B cell (primary cell): ENCODE measurements around the gene DHX57.

ENCODE experiments used
- CTCF ChIP-seq: fragments of 200-600 bp; IDR thresholded peaks from one replicate; pipeline ENCODE4 v1.8.0; 2022; ENCODE audit warnings: antibody characterized with exemption, mild to moderate bottlenecking
- EZH2 ChIP-seq: IDR thresholded peaks from 2 replicates; pipeline ENCODE4 v1.6.1; 2012; ENCODE audit warnings: borderline replicate concordance, low read depth, mild to moderate bottlenecking, moderate library complexity, low read length; ENCODE audit not compliant: insufficient read depth, poor library complexity, severe bottlenecking

DNA sequence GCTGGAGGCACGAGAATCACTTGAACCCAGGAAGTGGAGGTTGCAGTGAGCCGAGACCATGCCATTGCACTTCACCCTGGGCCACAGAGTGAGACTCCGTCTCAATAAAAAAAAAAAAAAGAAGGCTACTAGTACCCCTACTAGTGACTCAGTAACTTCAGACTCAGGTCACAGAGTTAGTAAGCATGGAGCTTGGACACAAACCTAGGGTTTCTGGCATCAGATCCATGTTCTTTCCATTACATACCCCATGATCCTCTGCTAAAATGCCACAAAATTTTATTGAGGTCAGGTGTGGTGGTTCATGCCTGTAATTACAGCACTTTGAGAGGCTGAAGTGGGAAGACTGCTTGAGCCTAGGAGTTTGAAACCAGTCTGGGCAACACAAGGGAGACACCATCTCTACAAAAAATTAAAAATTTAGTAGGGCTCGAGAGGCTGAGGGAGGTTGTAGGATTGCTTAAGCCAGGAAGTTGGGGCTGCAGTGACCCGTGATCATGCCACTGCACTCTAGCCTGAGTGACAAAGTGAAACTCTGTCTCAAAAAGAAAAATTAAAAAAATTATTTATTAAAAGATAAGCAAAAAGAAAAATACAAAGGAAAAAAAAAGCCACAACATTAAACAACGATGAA, 45.1 kb downstream of the DHX57 start:
- TF ChIP-seq CTCF: no peak
- TF ChIP-seq EZH2: no peak
